SK-N-SH treated with all-trans-retinoic acid at 6 μM for 48 hours (cell line): ENCODE measurements around the gene S1PR3.

ENCODE experiments used
- ATAC-seq: fragments of 200-7000 bp; cut with Tn5 transposase; 3 replicates; pipeline ENCODE4 v1.9.1; 2020; ENCODE audit warnings: mild to moderate bottlenecking, moderate library complexity
- BACH2 ChIP-seq: fragments of 250-450 bp; sonication (Bioruptor Pico); IDR thresholded peaks from 2 replicates; pipeline ENCODE4 v1.9.0; 2021; ENCODE audit warnings: mild to moderate bottlenecking, borderline replicate concordance
- CSDC2 ChIP-seq: fragments of 250-450 bp; sonication (Bioruptor Pico); IDR thresholded peaks from 2 replicates; pipeline ENCODE4 v1.5.0; 2020; ENCODE audit warnings: mild to moderate bottlenecking, moderate library complexity
- GLIS3 ChIP-seq: fragments of 250-450 bp; sonication (Bioruptor Pico); IDR thresholded peaks from 2 replicates; pipeline ENCODE4 v1.5.0; 2020; ENCODE audit warnings: mild to moderate bottlenecking, moderate library complexity
- ISL1 ChIP-seq: fragments of 250-450 bp; sonication (Bioruptor Pico); IDR thresholded peaks from 2 replicates; pipeline ENCODE4 v2.1.2; 2022; ENCODE audit warnings: mild to moderate bottlenecking, moderate library complexity
- OSR1 ChIP-seq: fragments of 250-450 bp; sonication (Bioruptor Pico); IDR thresholded peaks from 2 replicates; pipeline ENCODE4 v1.8.0; 2022; ENCODE audit warnings: moderate library complexity, mild to moderate bottlenecking, inconsistent platforms
- PPARA ChIP-seq: fragments of 250-450 bp; sonication (Bioruptor Pico); IDR thresholded peaks from 2 replicates; pipeline ENCODE4 v1.5.0; 2020; ENCODE audit warnings: mild to moderate bottlenecking, borderline replicate concordance
- RARB ChIP-seq: fragments of 250-450 bp; sonication (Bioruptor Pico); IDR thresholded peaks from 2 replicates; pipeline ENCODE4 v1.8.0; 2021; ENCODE audit warnings: mild to moderate bottlenecking, moderate library complexity
- TCF4 ChIP-seq: fragments of 250-450 bp; sonication (Bioruptor Pico); IDR thresholded peaks from 2 replicates; pipeline ENCODE4 v1.8.0; 2021; ENCODE audit warnings: mild to moderate bottlenecking, moderate library complexity, borderline replicate concordance
- TOX ChIP-seq: fragments of 250-450 bp; sonication (Bioruptor Pico); IDR thresholded peaks from 2 replicates; pipeline ENCODE4 v1.8.0; 2021; ENCODE audit warnings: mild to moderate bottlenecking, moderate library complexity, borderline replicate concordance
- ZFP30 ChIP-seq: fragments of 450-650 bp; formaldehyde crosslinking; IDR thresholded peaks from 2 replicates; pipeline ENCODE4 v1.5.0; 2022; ENCODE audit warnings: mild to moderate bottlenecking, moderate library complexity
- ZNF565 ChIP-seq: fragments of 450-650 bp; formaldehyde crosslinking; conservative IDR thresholded peaks from 2 replicates; pipeline ENCODE4 v1.5.0; 2020; ENCODE audit warnings: low read depth, mild to moderate bottlenecking, moderate library complexity
- ZNF70 ChIP-seq: fragments of 450-650 bp; formaldehyde crosslinking; IDR thresholded peaks from 2 replicates; pipeline ENCODE4 v1.5.0; 2020; ENCODE audit warnings: mild to moderate bottlenecking, moderate library complexity
- ZNF8 ChIP-seq: fragments of 450-650 bp; formaldehyde crosslinking; IDR thresholded peaks from 2 replicates; pipeline ENCODE4 v1.5.0; 2020; ENCODE audit warnings: mild to moderate bottlenecking, moderate library complexity
- TF ChIP-seq, protein P1 (sequence below): fragments of 250-450 bp; sonication (Bioruptor Pico); IDR thresholded peaks from 2 replicates; pipeline ENCODE4 v1.8.0; 2020; ENCODE audit warnings: mild to moderate bottlenecking, moderate library complexity, borderline replicate concordance
- TF ChIP-seq, protein P2 (sequence below): fragments of 250-450 bp; sonication (Bioruptor Pico); IDR thresholded peaks from 2 replicates; pipeline ENCODE4 v1.5.1; 2021; ENCODE audit warnings: mild to moderate bottlenecking, moderate library complexity
- TF ChIP-seq, protein P3 (sequence below): fragments of 250-450 bp; sonication (Bioruptor Pico); IDR thresholded peaks from 2 replicates; pipeline ENCODE4 v1.8.0; 2021; ENCODE audit warnings: low read depth, mild to moderate bottlenecking, moderate library complexity, borderline replicate concordance
- TF ChIP-seq, protein P4 (sequence below): fragments of 250-450 bp; sonication (Bioruptor Pico); IDR thresholded peaks from 2 replicates; pipeline ENCODE4 v1.5.0; 2020; ENCODE audit warnings: mild to moderate bottlenecking, moderate library complexity

The S1PR3 gene

DNA sequence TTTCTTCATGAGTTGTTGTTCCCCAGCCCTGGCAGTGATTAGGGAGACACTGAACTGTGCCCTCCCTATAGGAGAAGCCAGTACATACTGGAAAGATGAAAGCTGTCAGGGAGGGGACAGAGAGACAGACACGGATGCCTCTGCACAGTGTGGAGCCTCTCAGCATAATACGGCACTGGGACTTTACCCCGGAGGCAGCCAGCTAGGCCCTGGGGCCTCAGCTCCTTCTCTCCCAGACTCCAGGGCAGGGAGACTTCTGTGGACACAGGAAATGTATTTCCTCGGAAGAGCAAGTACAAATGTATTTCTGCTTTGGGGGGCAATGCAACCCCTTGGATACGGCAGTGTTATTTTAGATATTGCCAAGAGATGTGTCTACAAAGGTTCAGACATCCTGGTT is 62.0 kb downstream of the S1PR3 start:
- TF ChIP-seq ISL1 (CRISPR knock-in tag), result no peak
- TF ChIP-seq, protein P1, sequence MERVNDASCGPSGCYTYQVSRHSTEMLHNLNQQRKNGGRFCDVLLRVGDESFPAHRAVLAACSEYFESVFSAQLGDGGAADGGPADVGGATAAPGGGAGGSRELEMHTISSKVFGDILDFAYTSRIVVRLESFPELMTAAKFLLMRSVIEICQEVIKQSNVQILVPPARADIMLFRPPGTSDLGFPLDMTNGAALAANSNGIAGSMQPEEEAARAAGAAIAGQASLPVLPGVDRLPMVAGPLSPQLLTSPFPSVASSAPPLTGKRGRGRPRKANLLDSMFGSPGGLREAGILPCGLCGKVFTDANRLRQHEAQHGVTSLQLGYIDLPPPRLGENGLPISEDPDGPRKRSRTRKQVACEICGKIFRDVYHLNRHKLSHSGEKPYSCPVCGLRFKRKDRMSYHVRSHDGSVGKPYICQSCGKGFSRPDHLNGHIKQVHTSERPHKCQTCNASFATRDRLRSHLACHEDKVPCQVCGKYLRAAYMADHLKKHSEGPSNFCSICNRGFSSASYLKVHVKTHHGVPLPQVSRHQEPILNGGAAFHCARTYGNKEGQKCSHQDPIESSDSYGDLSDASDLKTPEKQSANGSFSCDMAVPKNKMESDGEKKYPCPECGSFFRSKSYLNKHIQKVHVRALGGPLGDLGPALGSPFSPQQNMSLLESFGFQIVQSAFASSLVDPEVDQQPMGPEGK, result no peak
- TF ChIP-seq OSR1, result no peak
- no peak for TF ChIP-seq RARB
- TF ChIP-seq GLIS3 (CRISPR knock-in tag), result no peak
- TF ChIP-seq, protein P2, sequence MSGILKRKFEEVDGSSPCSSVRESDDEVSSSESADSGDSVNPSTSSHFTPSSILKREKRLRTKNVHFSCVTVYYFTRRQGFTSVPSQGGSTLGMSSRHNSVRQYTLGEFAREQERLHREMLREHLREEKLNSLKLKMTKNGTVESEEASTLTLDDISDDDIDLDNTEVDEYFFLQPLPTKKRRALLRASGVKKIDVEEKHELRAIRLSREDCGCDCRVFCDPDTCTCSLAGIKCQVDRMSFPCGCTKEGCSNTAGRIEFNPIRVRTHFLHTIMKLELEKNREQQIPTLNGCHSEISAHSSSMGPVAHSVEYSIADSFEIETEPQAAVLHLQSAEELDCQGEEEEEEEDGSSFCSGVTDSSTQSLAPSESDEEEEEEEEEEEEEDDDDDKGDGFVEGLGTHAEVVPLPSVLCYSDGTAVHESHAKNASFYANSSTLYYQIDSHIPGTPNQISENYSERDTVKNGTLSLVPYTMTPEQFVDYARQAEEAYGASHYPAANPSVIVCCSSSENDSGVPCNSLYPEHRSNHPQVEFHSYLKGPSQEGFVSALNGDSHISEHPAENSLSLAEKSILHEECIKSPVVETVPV (CRISPR knock-in tag), result no peak
- TF ChIP-seq ZFP30 (CRISPR knock-in tag), result no peak
- TF ChIP-seq, protein P3, sequence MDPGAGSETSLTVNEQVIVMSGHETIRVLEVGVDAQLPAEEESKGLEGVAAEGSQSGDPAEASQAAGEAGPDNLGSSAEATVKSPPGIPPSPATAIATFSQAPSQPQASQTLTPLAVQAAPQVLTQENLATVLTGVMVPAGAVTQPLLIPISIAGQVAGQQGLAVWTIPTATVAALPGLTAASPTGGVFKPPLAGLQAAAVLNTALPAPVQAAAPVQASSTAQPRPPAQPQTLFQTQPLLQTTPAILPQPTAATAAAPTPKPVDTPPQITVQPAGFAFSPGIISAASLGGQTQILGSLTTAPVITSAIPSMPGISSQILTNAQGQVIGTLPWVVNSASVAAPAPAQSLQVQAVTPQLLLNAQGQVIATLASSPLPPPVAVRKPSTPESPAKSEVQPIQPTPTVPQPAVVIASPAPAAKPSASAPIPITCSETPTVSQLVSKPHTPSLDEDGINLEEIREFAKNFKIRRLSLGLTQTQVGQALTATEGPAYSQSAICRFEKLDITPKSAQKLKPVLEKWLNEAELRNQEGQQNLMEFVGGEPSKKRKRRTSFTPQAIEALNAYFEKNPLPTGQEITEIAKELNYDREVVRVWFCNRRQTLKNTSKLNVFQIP (CRISPR knock-in tag), result no peak
- TF ChIP-seq ZNF8 (CRISPR knock-in tag), result no peak
- TF ChIP-seq ZNF565, result no peak
- TF ChIP-seq TOX (CRISPR knock-in tag), result no peak
- TF ChIP-seq, protein P4, sequence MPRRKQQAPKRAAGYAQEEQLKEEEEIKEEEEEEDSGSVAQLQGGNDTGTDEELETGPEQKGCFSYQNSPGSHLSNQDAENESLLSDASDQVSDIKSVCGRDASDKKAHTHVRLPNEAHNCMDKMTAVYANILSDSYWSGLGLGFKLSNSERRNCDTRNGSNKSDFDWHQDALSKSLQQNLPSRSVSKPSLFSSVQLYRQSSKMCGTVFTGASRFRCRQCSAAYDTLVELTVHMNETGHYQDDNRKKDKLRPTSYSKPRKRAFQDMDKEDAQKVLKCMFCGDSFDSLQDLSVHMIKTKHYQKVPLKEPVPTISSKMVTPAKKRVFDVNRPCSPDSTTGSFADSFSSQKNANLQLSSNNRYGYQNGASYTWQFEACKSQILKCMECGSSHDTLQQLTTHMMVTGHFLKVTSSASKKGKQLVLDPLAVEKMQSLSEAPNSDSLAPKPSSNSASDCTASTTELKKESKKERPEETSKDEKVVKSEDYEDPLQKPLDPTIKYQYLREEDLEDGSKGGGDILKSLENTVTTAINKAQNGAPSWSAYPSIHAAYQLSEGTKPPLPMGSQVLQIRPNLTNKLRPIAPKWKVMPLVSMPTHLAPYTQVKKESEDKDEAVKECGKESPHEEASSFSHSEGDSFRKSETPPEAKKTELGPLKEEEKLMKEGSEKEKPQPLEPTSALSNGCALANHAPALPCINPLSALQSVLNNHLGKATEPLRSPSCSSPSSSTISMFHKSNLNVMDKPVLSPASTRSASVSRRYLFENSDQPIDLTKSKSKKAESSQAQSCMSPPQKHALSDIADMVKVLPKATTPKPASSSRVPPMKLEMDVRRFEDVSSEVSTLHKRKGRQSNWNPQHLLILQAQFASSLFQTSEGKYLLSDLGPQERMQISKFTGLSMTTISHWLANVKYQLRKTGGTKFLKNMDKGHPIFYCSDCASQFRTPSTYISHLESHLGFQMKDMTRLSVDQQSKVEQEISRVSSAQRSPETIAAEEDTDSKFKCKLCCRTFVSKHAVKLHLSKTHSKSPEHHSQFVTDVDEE, result no peak
- TF ChIP-seq ZNF70 (CRISPR knock-in tag), result no peak
- no peak for TF ChIP-seq TCF4 (CRISPR knock-in tag)
- no peak for TF ChIP-seq BACH2 (CRISPR knock-in tag)
- no peak for TF ChIP-seq CSDC2 (CRISPR knock-in tag)
- TF ChIP-seq PPARA, result no peak
- ATAC-seq, result no peak
